ENCODE measurements around the gene IFNL3. TPM values are rescaled to one million over a fixed set of nuclear protein-coding genes. Genes with fewer than 3 reads are reported as not detected.

The IFNL3 gene
- polyA plus RNA-seq, 1 donor (not counting 4 experiments of a cell fraction or from before 2014, with no cell fraction given): not detected

GRCh38 chr19:39284032-39284431, 39.2 kb upstream of the IFNL3 start:
- no peak overlapping the region for H2AFZ ChIP-seq (ENCODE audit: control insufficient read depth, low read length)
- no peak for DNase-seq (ENCODE audit: low read depth, low spot score)
- dilution Hi-C loops (cut with MboI; ENCODE audit: extremely low pct_ligation_motif_present, low sequenced_read_pairs): no loop called here
- no peak for TF ChIP-seq CTCF (optimal IDR thresholded peaks at IDR 0.05 in 1 of 3, IDR thresholded peaks at IDR 0.05 in 1 of 3, conservative IDR thresholded peaks at IDR 0.05 in 1 of 3; ENCODE audit: extremely low read depth in 1 of 3, insufficient read depth in 2 of 3, low read length in 3 of 3)
- no peaks in the 10 kb centered on the region for H3K4me1 ChIP-seq (ENCODE audit: control insufficient read depth, extremely low read depth, insufficient read depth, low read length)
- H4K20me1 ChIP-seq (ENCODE audit: control insufficient read depth, extremely low read depth, insufficient read depth, low read length): no peaks in the 10 kb centered on the region
- no peaks in the 10 kb centered on the region for H3K79me2 ChIP-seq (ENCODE audit: control insufficient read depth, insufficient read depth, low read length)
- no peak overlapping the region for H3K4me2 ChIP-seq (ENCODE audit: control insufficient read depth, extremely low read depth, insufficient read depth, low read depth, low read length)
- FAIRE-seq: no peak
- no peak overlapping the region for H3K9ac ChIP-seq (ENCODE audit: control insufficient read depth, extremely low read depth, insufficient read depth, low read length)
- no peak overlapping the region for H3K27ac ChIP-seq (ENCODE audit: control insufficient read depth, insufficient read depth, low read length)
- H3K27me3 ChIP-seq (ENCODE audit: control insufficient read depth, extremely low read depth, insufficient read depth, low read length): no peaks in the 10 kb centered on the region
- no peaks in the 10 kb centered on the region for H3K9me1 ChIP-seq (ENCODE audit: control insufficient read depth, extremely low read depth, insufficient read depth, low read length)
- H3K36me3 ChIP-seq (ENCODE audit: control insufficient read depth in 2 of 2, extremely low read depth in 1 of 2, insufficient read depth in 2 of 2, low read length in 2 of 2): no peaks in the 10 kb centered on the region
- no peak overlapping the region for H3K4me3 ChIP-seq (ENCODE audit: control insufficient read depth in 2 of 3, extremely low read depth in 1 of 3, insufficient read depth in 2 of 3, low read depth in 1 of 3, low read length in 3 of 3)
- H3K9me3 ChIP-seq (ENCODE audit: control insufficient read depth, low read depth, low read length): no peaks in the 10 kb centered on the region

- H2AFZ ChIP-seq (ENCODE audit: control insufficient read depth, low read length): no peak overlapping the region
- no peaks in the 10 kb centered on the region for H3K36me3 ChIP-seq (ENCODE audit: control insufficient read depth in 2 of 2, extremely low read depth in 1 of 2, insufficient read depth in 2 of 2, low read length in 2 of 2)
- no peak for TF ChIP-seq EZH2 (IDR thresholded peaks at IDR 0.05; ENCODE audit: low read length)
- TF ChIP-seq CTCF (optimal IDR thresholded peaks at IDR 0.05 in 1 of 3, IDR thresholded peaks at IDR 0.05 in 1 of 3, conservative IDR thresholded peaks at IDR 0.05 in 1 of 3; ENCODE audit: extremely low read depth in 1 of 3, insufficient read depth in 2 of 3, low read length in 3 of 3): no peak
- H3K27ac ChIP-seq (ENCODE audit: control insufficient read depth, insufficient read depth, low read length): no peak overlapping the region
- DNase-seq (ENCODE audit: low read depth, low spot score): no peak
- H3K9me1 ChIP-seq (ENCODE audit: control insufficient read depth, extremely low read depth, insufficient read depth, low read length): no peaks in the 10 kb centered on the region
- no peak overlapping the region for H3K4me2 ChIP-seq (ENCODE audit: control insufficient read depth, extremely low read depth, insufficient read depth, low read depth, low read length)
- H3K79me2 ChIP-seq (ENCODE audit: control insufficient read depth, insufficient read depth, low read length): no peaks in the 10 kb centered on the region
- dilution Hi-C loops (cut with MboI; ENCODE audit: extremely low pct_ligation_motif_present, low sequenced_read_pairs): no loop called here
- H3K9me3 ChIP-seq (ENCODE audit: control insufficient read depth, low read depth, low read length): no peaks in the 10 kb centered on the region
- no peak overlapping the region for H3K9ac ChIP-seq (ENCODE audit: control insufficient read depth, extremely low read depth, insufficient read depth, low read length)
- H4K20me1 ChIP-seq (ENCODE audit: control insufficient read depth, extremely low read depth, insufficient read depth, low read length): no peaks in the 10 kb centered on the region
- no peak for FAIRE-seq
- H3K4me3 ChIP-seq (ENCODE audit: control insufficient read depth in 2 of 3, extremely low read depth in 1 of 3, insufficient read depth in 2 of 3, low read depth in 1 of 3, low read length in 3 of 3): no peak overlapping the region
- no peaks in the 10 kb centered on the region for H3K27me3 ChIP-seq (ENCODE audit: control insufficient read depth, extremely low read depth, insufficient read depth, low read length)
- H3K4me1 ChIP-seq (ENCODE audit: control insufficient read depth, extremely low read depth, insufficient read depth, low read length): no peaks in the 10 kb centered on the region
Measured at GRCh38 chr19:39282021-39282420, 37.2 kb upstream of the IFNL3 start.

Measured in keratinocyte (primary cell).